CD4-positive, CD25-positive, alpha-beta regulatory T cell (primary cell): ENCODE results near the gene SMS. TPM values are rescaled to one million over a fixed set of nuclear protein-coding genes. Genes with fewer than 3 reads are reported as not detected.

Source experiments
- ATAC-seq, 2 donors: fragments of 150-1000 bp; cut with Tn5 transposase; one replicate each; pipeline ENCODE4 v1.10.0; 2021; ENCODE audit warnings: low read depth in 2 of 2, moderate number of reproducible peaks in 2 of 2, moderate library complexity in 1 of 2
- DNase-seq, 3 donors: peaks; one replicate each; pipeline versions ENCODE4 v3.0.0 to v3.0.0-alpha.2; 2012 to 2022; ENCODE audit warnings: mixed read lengths in 1 of 3
- H3K27ac ChIP-seq: one replicate; pipeline ENCODE4 v1.7.0; 2013; ENCODE audit warnings: mild to moderate bottlenecking, low read length; ENCODE audit not compliant: insufficient read depth, poor library complexity, severe bottlenecking
- H3K27me3 ChIP-seq: one replicate; pipeline ENCODE4 v1.7.0; 2013; ENCODE audit warnings: low read length; ENCODE audit not compliant: control insufficient read depth, insufficient read depth
- H3K36me3 ChIP-seq: one replicate; pipeline ENCODE4 v1.7.0; 2013; ENCODE audit warnings: mild to moderate bottlenecking, low read length, moderate library complexity; ENCODE audit not compliant: control insufficient read depth, insufficient read depth
- H3K4me1 ChIP-seq: 2 replicates; pipeline ENCODE4 v1.7.0; 2013; ENCODE audit warnings: mild to moderate bottlenecking, low read length; ENCODE audit not compliant: insufficient read depth, control insufficient read depth, poor library complexity, severe bottlenecking
- H3K4me3 ChIP-seq: one replicate; pipeline ENCODE4 v1.7.0; 2013; ENCODE audit warnings: low read depth, mild to moderate bottlenecking, low read length, moderate library complexity
- H3K9me3 ChIP-seq, 2 experiments: 1 replicate in 1 of 2; 2 replicates in 1 of 2; pipeline ENCODE4 v1.7.0; 2013; ENCODE audit warnings: low read length in 2 of 2, mild to moderate bottlenecking in 1 of 2, moderate library complexity in 1 of 2; ENCODE audit not compliant: control insufficient read depth in 2 of 2
- H3K27ac Mint-ChIP-seq, 3 donors: one replicate each; pipeline ENCODE4 v1.8.0; 2020 to 2022; ENCODE audit warnings: mild to moderate bottlenecking in 3 of 3, mixed read lengths in 3 of 3, moderate library complexity in 2 of 3
- H3K27me3 Mint-ChIP-seq: one replicate; pipeline ENCODE4 v1.8.0; 2022; ENCODE audit warnings: mild to moderate bottlenecking, mixed read lengths
- H3K36me3 Mint-ChIP-seq: one replicate; pipeline ENCODE4 v1.8.0; 2020; ENCODE audit warnings: mixed read lengths
- H3K4me1 Mint-ChIP-seq, 4 donors: one replicate each; pipeline ENCODE4 v1.8.0; 2020 to 2022; ENCODE audit warnings: mixed read lengths in 4 of 4, mild to moderate bottlenecking in 1 of 4
- H3K4me3 Mint-ChIP-seq, 4 donors: one replicate each; pipeline ENCODE4 v1.8.0; 2020 to 2022; ENCODE audit warnings: mild to moderate bottlenecking in 4 of 4, mixed read lengths in 4 of 4, moderate library complexity in 3 of 4
- H3K9me3 Mint-ChIP-seq, 7 donors: one replicate each; pipeline ENCODE4 v1.8.0; 2020 to 2022; ENCODE audit warnings: mixed read lengths in 7 of 7, mild to moderate bottlenecking in 3 of 7, moderate library complexity in 2 of 7
- polyA plus RNA-seq, 4 donors: library from polyadenylated mRNA; unstranded; fragments of 300-500 nt; fragmentation: Illumina TruSeq; gene quantifications; one replicate each; pipeline ENCODE4 v1.2.3, GENCODE V29; 2021
- total RNA-seq: library from RNA; stranded (reverse); gene quantifications from one replicate; pipeline ENCODE4 v1.2.3, GENCODE V29; 2022

The SMS gene
- total and polyA plus RNA-seq, 5 donors from 2014 or later = 24.0 to 105 (median 69.1) TPM

- Mint-ChIP-seq H3K27me3 (no peaks in the 10 kb centered on the region), H3K27ac (no peak overlapping the region), H3K4me1 (no peaks in the 10 kb centered on the region), H3K4me3 (no peak overlapping the region), H3K9me3 (no peaks in the 10 kb centered on the region), H3K36me3 (no peaks in the 10 kb centered on the region)
- no peaks in the 10 kb centered on the region for H3K27me3 ChIP-seq
- ATAC-seq (no peak), DNase-seq (no peak)
- H3K4me1 ChIP-seq = no peaks in the 10 kb centered on the region
- no peak overlapping the region for H3K4me3 ChIP-seq
- no peaks in the 10 kb centered on the region for H3K36me3 ChIP-seq
- no peak overlapping the region for H3K27ac ChIP-seq
- no peaks in the 10 kb centered on the region for H3K9me3 ChIP-seq
Measured at GRCh38 chrX:22041907-22042530, 101.5 kb downstream of the SMS start.

GRCh38 chrX:22043872-22044271 is 103.4 kb downstream of the SMS start:
- Mint-ChIP-seq H3K9me3 (no peaks in the 10 kb centered on the region), H3K4me3 (no peak overlapping the region), H3K4me1 (no peaks in the 10 kb centered on the region), H3K27me3 (no peaks in the 10 kb centered on the region), H3K36me3 (no peaks in the 10 kb centered on the region), H3K27ac (no peak overlapping the region)
- Histone ChIP-seq H3K27ac (no peak overlapping the region), H3K4me3 (no peak overlapping the region), H3K9me3 (no peaks in the 10 kb centered on the region), H3K4me1 (no peaks in the 10 kb centered on the region), H3K27me3 (no peaks in the 10 kb centered on the region), H3K36me3 (no peaks in the 10 kb centered on the region)
- no peak for ATAC-seq
- DNase-seq = no peak

Other genes starting within 250 kb of the SMS start
- not detected for gene SMPX, start 182.6 kb upstream of the SMS start, total RNA-seq
- gene SMPX, start 182.6 kb upstream of the SMS start, polyA plus RNA-seq = not detected
- 4.6 TPM for gene MBTPS2, start 101.1 kb upstream of the SMS start, total RNA-seq
- gene MBTPS2, start 101.1 kb upstream of the SMS start, polyA plus RNA-seq = 1 to 10 TPM; 4.8 to 6.0 (median 5.0) TPM
- gene YY2, start 84.7 kb upstream of the SMS start, total RNA-seq = 0.67 TPM
- gene YY2, start 84.7 kb upstream of the SMS start, polyA plus RNA-seq = under 1 TPM; 0.49 to 0.81 (median 0.57) TPM
- gene PHEX, start 91.6 kb downstream of the SMS start, total RNA-seq = 1.0 TPM
- gene PHEX, start 91.6 kb downstream of the SMS start, polyA plus RNA-seq = under 1 TPM in 3 of 4 donors, not detected in 1; 0.10 to 0.63 (median 0.30) TPM